ENCODE data around the gene PKD2. TPM values are rescaled to one million over a fixed set of nuclear protein-coding genes. Genes with fewer than 3 reads are reported as not detected.

Gene PKD2
- total RNA-seq, 2 experiments from 2014 or later, result 3.8 to 4.5 TPM

DNA sequence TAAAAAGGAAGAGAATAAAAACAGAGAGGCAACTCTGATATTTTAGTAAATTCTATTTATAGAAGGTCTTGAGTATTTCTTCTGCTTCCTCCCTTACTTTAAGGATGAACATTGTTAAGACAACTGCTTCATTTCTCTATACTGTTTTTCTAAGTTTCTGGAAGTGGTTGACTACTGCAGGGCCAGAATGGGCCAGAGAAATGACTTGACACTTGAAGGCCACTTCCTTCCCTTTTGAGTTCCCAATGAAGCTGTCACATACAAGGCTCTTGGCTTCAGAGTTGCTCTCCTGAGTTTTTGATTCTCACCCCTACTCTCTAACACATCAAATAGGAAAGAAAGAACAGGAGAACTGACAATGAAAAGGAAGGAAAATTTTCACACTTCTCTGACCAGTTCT, 37.6 kb downstream of the PKD2 start:
- ChIA-PET POLR2A (interaction anchor here (0.6 kb wide), 1 partner anchor 9 kb away, joined by 3 read pairs; no protein-coding TSS in a partner anchor), CTCF (ENCODE audit: unreplicated experiment) (no interaction called here)
- Histone ChIP-seq H3K27ac (ENCODE audit: low read depth, low read length, poor library complexity, severe bottlenecking) (no peak overlapping the region), H3K4me3 (ENCODE audit: low read depth, low read length, poor library complexity, severe bottlenecking) (no peak overlapping the region), H3K9me3 (ENCODE audit: low read length) (no peaks in the 10 kb centered on the region), H3K79me2 (ENCODE audit: insufficient read depth, low read depth, low read length) (no peaks in the 10 kb centered on the region), H3K36me3 (ENCODE audit: insufficient read depth, low read length) (no peaks in the 10 kb centered on the region), H3K4me2 (ENCODE audit: low read length) (no peak overlapping the region), H2AFZ (ENCODE audit: low read length) (no peak overlapping the region), H3K9me2 (ENCODE audit: insufficient read depth, low read length) (no peaks in the 10 kb centered on the region), H3K4me1 (ENCODE audit: insufficient read depth, low read length, poor library complexity, severe bottlenecking) (no peaks in the 10 kb centered on the region), H4K20me1 (ENCODE audit: insufficient read depth, low read length) (no peaks in the 10 kb centered on the region)
- TF ChIP-seq EZH2phosphoT487 (IDR thresholded peaks at IDR 0.05; ENCODE audit: borderline replicate concordance, low read depth, low read length) (no peak), CTCF (conservative IDR thresholded peaks at IDR 0.05; ENCODE audit: low read length) (no peak)
- no TSS peak for BruUV-seq (replicated peaks)
- intact Hi-C loops (cut with micrococcal nuclease; ENCODE audit: unreplicated experiment), result no loop called here
- no peak for DNase-seq (ENCODE audit: low spot score)

- TF ChIP-seq CTCF (conservative IDR thresholded peaks at IDR 0.05; ENCODE audit: low read length), result no peak
- TF ChIP-seq EZH2phosphoT487 (IDR thresholded peaks at IDR 0.05; ENCODE audit: borderline replicate concordance, low read depth, low read length), result no peak
- H3K9me2 ChIP-seq (ENCODE audit: insufficient read depth, low read length), result no peaks in the 10 kb centered on the region
- ChIA-PET POLR2A (interaction anchor here (0.6 to 0.7 kb wide), 3 partner anchors 9 to 243 kb away, joined by 3 to 4 read pairs (median 3); no protein-coding TSS in a partner anchor), CTCF (ENCODE audit: unreplicated experiment) (no interaction called here)
- no peaks in the 10 kb centered on the region for H3K36me3 ChIP-seq (ENCODE audit: insufficient read depth, low read length)
- BruUV-seq (replicated peaks), result no TSS peak
- H3K79me2 ChIP-seq (ENCODE audit: insufficient read depth, low read depth, low read length), result no peaks in the 10 kb centered on the region
- no peak overlapping the region for H3K4me2 ChIP-seq (ENCODE audit: low read length)
- no peak overlapping the region for H3K4me3 ChIP-seq (ENCODE audit: low read depth, low read length, poor library complexity, severe bottlenecking)
- H3K27ac ChIP-seq (ENCODE audit: low read depth, low read length, poor library complexity, severe bottlenecking), result no peak overlapping the region
- H3K4me1 ChIP-seq (ENCODE audit: insufficient read depth, low read length, poor library complexity, severe bottlenecking), result no peaks in the 10 kb centered on the region
- no peak overlapping the region for H2AFZ ChIP-seq (ENCODE audit: low read length)
- DNase-seq (ENCODE audit: low spot score), result no peak
- no peaks in the 10 kb centered on the region for H3K9me3 ChIP-seq (ENCODE audit: low read length)
- no peaks in the 10 kb centered on the region for H4K20me1 ChIP-seq (ENCODE audit: insufficient read depth, low read length)
- intact Hi-C loops (cut with micrococcal nuclease; ENCODE audit: unreplicated experiment), result no loop called here
Measured at GRCh38 chr4:88054229-88054628, 46.8 kb downstream of the PKD2 start.

- no peak overlapping the region for H3K4me3 ChIP-seq (ENCODE audit: low read depth, low read length, poor library complexity, severe bottlenecking)
- no TSS peak for BruUV-seq (replicated peaks)
- TF ChIP-seq CTCF (conservative IDR thresholded peaks at IDR 0.05; ENCODE audit: low read length), result no peak; the same call in 1 of the 2 replicates
- no peak for TF ChIP-seq EZH2phosphoT487 (IDR thresholded peaks at IDR 0.05; ENCODE audit: borderline replicate concordance, low read depth, low read length)
- DNase-seq (ENCODE audit: low spot score), result peak; percentile 2
- H3K4me2 ChIP-seq (ENCODE audit: low read length), result no peak overlapping the region
- H2AFZ ChIP-seq (ENCODE audit: low read length), result no peak overlapping the region
- ChIA-PET POLR2A (interaction anchor here (0.6 to 0.7 kb wide), 2 partner anchors 31 to 113 kb away, joined by 4 to 6 read pairs; no protein-coding TSS in a partner anchor), CTCF (ENCODE audit: unreplicated experiment) (no interaction called here)
- no peaks in the 10 kb centered on the region for H3K79me2 ChIP-seq (ENCODE audit: insufficient read depth, low read depth, low read length)
- no peaks in the 10 kb centered on the region for H3K4me1 ChIP-seq (ENCODE audit: insufficient read depth, low read length, poor library complexity, severe bottlenecking)
- no peak overlapping the region for H3K27ac ChIP-seq (ENCODE audit: low read depth, low read length, poor library complexity, severe bottlenecking)
- intact Hi-C loops (cut with micrococcal nuclease; ENCODE audit: unreplicated experiment), result no loop called here
- H3K9me3 ChIP-seq (ENCODE audit: low read length), result no peaks in the 10 kb centered on the region
- no peaks in the 10 kb centered on the region for H3K9me2 ChIP-seq (ENCODE audit: insufficient read depth, low read length)
- H4K20me1 ChIP-seq (ENCODE audit: insufficient read depth, low read length), result no peaks in the 10 kb centered on the region
- H3K36me3 ChIP-seq (ENCODE audit: insufficient read depth, low read length), result no peaks in the 10 kb centered on the region
Measured at GRCh38 chr4:88054901-88055300, 47.5 kb downstream of the PKD2 start.

Measured in OCI-LY7 (cell line).